HepG2 (cell line): ENCODE results near the gene PLK2.

Experiments
- AHR ChIP-seq: IDR thresholded peaks from 2 replicates; pipeline ENCODE4 v1.6.1; 2018; ENCODE audit warnings: missing genetic modification reagents, missing compliant biosample characterization
- BRCA1 ChIP-seq: sonication (generic); formaldehyde crosslinking; IDR thresholded peaks from 2 replicates; pipeline ENCODE4 v1.4.0; 2020; ENCODE audit warnings: missing genetic modification reagents
- CTCF ChIP-seq: sonication (generic); formaldehyde crosslinking; IDR thresholded peaks from 2 replicates; pipeline ENCODE4 v1.5.0; 2020; ENCODE audit warnings: mild to moderate bottlenecking, missing genetic modification reagents, moderate library complexity
- MAFG ChIP-seq: sonication (generic); formaldehyde crosslinking; IDR thresholded peaks from 2 replicates; pipeline ENCODE4 v1.5.1; 2020; ENCODE audit warnings: mild to moderate bottlenecking, missing genetic modification reagents
- MLLT10 ChIP-seq: sonication (generic); formaldehyde crosslinking; IDR thresholded peaks from 2 replicates; pipeline ENCODE4 v1.4.0; 2020; ENCODE audit warnings: missing genetic modification reagents
- NCOR1 ChIP-seq: fragments of 200-600 bp; sonication (generic); IDR thresholded peaks from 2 replicates; pipeline ENCODE4 v1.7.0; 2017; ENCODE audit warnings: antibody characterized with exemption, low read length, borderline replicate concordance
- NPAS2 ChIP-seq: sonication (generic); formaldehyde crosslinking; IDR thresholded peaks from 2 replicates; pipeline ENCODE4 v1.8.0; 2022; ENCODE audit warnings: mild to moderate bottlenecking, missing genetic modification reagents, borderline replicate concordance
- SIN3A ChIP-seq: IDR thresholded peaks from 2 replicates; pipeline ENCODE4 v1.6.1; 2011; ENCODE audit warnings: low read depth, mild to moderate bottlenecking, control low read depth, low read length, borderline replicate concordance
- TIGD3 ChIP-seq: sonication (generic); formaldehyde crosslinking; IDR thresholded peaks from 2 replicates; pipeline ENCODE4 v1.5.1; 2020; ENCODE audit warnings: mild to moderate bottlenecking, missing genetic modification reagents, borderline replicate concordance
- ZHX1 ChIP-seq: sonication (generic); formaldehyde crosslinking; IDR thresholded peaks from 2 replicates; pipeline ENCODE4 v1.8.1; 2022; ENCODE audit warnings: low read depth, mild to moderate bottlenecking, missing genetic modification reagents
- ZKSCAN1 ChIP-seq: fragments of 150-350 bp; IDR thresholded peaks from 2 replicates; pipeline ENCODE4 v1.6.1; 2014; ENCODE audit warnings: low read length
- ZNF160 ChIP-seq: sonication (generic); formaldehyde crosslinking; IDR thresholded peaks from 2 replicates; pipeline ENCODE4 v1.8.0; 2022; ENCODE audit warnings: mild to moderate bottlenecking, inconsistent platforms, missing genetic modification reagents

- TF ChIP-seq CTCF (CRISPR knock-in tag) (no peak), ZKSCAN1 (no peak), AHR (CRISPR knock-in tag) (no peak), SIN3A (no peak), MAFG (no peak), MLLT10 (no peak), ZHX1 (CRISPR knock-in tag) (no peak), NCOR1 (no peak), BRCA1 (CRISPR knock-in tag) (no peak), NPAS2 (CRISPR knock-in tag) (no peak), TIGD3 (CRISPR knock-in tag) (no peak), ZNF160 (no peak)
Observed at GRCh38 chr5:58431832-58432231, 28.1 kb downstream of the PLK2 start.
